Stimulated activated CD8-positive, alpha-beta memory T cell treated with anti-CD3 and anti-CD28 coated beads, Interleukin-15, amount 100 ng/mL, for 24 hours (primary cell): ENCODE results near the gene BMP3.

Experiments
- DNase-seq: peaks from one replicate; pipeline ENCODE4 v3.0.0-alpha.2; 2020; ENCODE audit warnings: low read depth

BMP3 gene

GRCh38 chr4:81106150-81106549 lies 75.6 kb downstream of the BMP3 start:
- no peak for DNase-seq
